GM12878 (cell line): ENCODE data around the gene TTLL7.

Experiments used
- EZH2 ChIP-seq: IDR thresholded peaks from 2 replicates; pipeline ENCODE4 v1.6.1; 2012; ENCODE audit warnings: low read depth, mild to moderate bottlenecking, control low read depth, inconsistent platforms, low read length, borderline replicate concordance; ENCODE audit not compliant: control insufficient read depth
- IKZF1 ChIP-seq: fragments of 450-650 bp; conservative IDR thresholded peaks from 2 replicates; pipeline ENCODE4 v1.6.1; 2017; ENCODE audit warnings: antibody characterized with exemption, mild to moderate bottlenecking
- JUNB ChIP-seq: IDR thresholded peaks from 2 replicates; pipeline ENCODE4 v1.6.1; 2016; ENCODE audit warnings: antibody characterized with exemption, mild to moderate bottlenecking
- MTA3 ChIP-seq: IDR thresholded peaks from 2 replicates; pipeline ENCODE4 v1.6.1; 2012; ENCODE audit warnings: low read length, inconsistent platforms, borderline replicate concordance
- MYC ChIP-seq: IDR thresholded peaks from 2 replicates; pipeline ENCODE4 v1.6.1; 2011; ENCODE audit warnings: mild to moderate bottlenecking, low read length, moderate library complexity, inconsistent platforms; ENCODE audit not compliant: insufficient read depth, insufficient replicate concordance, insufficient read length, severe bottlenecking
- POLR2AphosphoS5 ChIP-seq: IDR thresholded peaks from 2 replicates; pipeline ENCODE4 v1.6.1; 2011; ENCODE audit warnings: mild to moderate bottlenecking, low read length, inconsistent platforms
- RAD21 ChIP-seq: IDR thresholded peaks from 2 replicates; pipeline ENCODE4 v1.6.1; 2011; ENCODE audit warnings: mild to moderate bottlenecking, low read depth, low read length, moderate library complexity; ENCODE audit not compliant: insufficient read depth
- TF ChIP-seq, protein P1 (sequence below): IDR thresholded peaks from 2 replicates; pipeline ENCODE4 v1.6.1; 2011; ENCODE audit warnings: borderline replicate concordance, low read depth, mild to moderate bottlenecking, moderate library complexity, mixed read lengths, low read length; ENCODE audit not compliant: insufficient read depth; ENCODE audit errors: extremely low read length
- TF ChIP-seq, protein P2 (sequence below), 3 experiments: IDR thresholded peaks in 2 of 3; conservative IDR thresholded peaks in 1 of 3; 2 replicates each; pipeline ENCODE4 v1.5.1; 2011; ENCODE audit warnings: low read depth in 3 of 3, low read length in 3 of 3, mild to moderate bottlenecking in 3 of 3, control low read depth in 2 of 3, moderate library complexity in 2 of 3, inconsistent platforms in 1 of 3, mixed read lengths in 1 of 3; ENCODE audit not compliant: control insufficient read depth in 2 of 3, insufficient read depth in 1 of 3; ENCODE audit errors: extremely low read depth in 1 of 3

DNA sequence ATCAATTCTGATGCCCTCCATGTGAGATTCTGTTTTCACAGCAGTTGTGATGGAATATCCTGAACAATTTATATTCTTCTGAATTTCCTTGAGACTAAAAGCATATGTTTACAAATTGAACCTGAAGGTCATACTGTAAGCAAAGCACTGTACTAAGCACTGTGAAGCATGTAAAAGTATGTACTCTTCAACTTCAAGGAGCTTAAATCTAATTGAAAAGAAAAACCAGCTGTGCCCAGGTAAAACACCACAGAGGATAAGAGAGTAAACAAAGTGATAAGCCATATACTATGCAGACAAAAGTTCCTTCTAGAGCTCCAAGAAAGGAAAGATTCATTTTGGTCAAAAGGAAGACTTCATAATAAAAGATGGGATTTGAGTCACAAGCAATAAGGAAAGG, 71.9 kb downstream of the TTLL7 start:
- TF ChIP-seq, protein P1, sequence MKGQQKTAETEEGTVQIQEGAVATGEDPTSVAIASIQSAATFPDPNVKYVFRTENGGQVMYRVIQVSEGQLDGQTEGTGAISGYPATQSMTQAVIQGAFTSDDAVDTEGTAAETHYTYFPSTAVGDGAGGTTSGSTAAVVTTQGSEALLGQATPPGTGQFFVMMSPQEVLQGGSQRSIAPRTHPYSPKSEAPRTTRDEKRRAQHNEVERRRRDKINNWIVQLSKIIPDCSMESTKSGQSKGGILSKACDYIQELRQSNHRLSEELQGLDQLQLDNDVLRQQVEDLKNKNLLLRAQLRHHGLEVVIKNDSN = no peak
- TF ChIP-seq MTA3 = no peak
- TF ChIP-seq, protein P2, sequence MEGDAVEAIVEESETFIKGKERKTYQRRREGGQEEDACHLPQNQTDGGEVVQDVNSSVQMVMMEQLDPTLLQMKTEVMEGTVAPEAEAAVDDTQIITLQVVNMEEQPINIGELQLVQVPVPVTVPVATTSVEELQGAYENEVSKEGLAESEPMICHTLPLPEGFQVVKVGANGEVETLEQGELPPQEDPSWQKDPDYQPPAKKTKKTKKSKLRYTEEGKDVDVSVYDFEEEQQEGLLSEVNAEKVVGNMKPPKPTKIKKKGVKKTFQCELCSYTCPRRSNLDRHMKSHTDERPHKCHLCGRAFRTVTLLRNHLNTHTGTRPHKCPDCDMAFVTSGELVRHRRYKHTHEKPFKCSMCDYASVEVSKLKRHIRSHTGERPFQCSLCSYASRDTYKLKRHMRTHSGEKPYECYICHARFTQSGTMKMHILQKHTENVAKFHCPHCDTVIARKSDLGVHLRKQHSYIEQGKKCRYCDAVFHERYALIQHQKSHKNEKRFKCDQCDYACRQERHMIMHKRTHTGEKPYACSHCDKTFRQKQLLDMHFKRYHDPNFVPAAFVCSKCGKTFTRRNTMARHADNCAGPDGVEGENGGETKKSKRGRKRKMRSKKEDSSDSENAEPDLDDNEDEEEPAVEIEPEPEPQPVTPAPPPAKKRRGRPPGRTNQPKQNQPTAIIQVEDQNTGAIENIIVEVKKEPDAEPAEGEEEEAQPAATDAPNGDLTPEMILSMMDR (IDR thresholded peaks at IDR 0.05 in 2 of 3, conservative IDR thresholded peaks at IDR 0.05 in 1 of 3; ENCODE audit: control insufficient read depth in 2 of 3, extremely low read depth in 1 of 3, insufficient read depth in 1 of 3, low read depth in 3 of 3, low read length in 3 of 3) = no peak
- no peak for TF ChIP-seq EZH2
- no peak for TF ChIP-seq IKZF1
- no peak for TF ChIP-seq JUNB
- TF ChIP-seq POLR2AphosphoS5 = no peak
- no peak for TF ChIP-seq MYC
- no peak for TF ChIP-seq RAD21
